OCI-LY1 (cell line): ENCODE results near the gene LIX1L.

Source experiments
- H2AFZ ChIP-seq: fragments of 200-600 bp; sonication (generic), shearing (Covaris generic); 2 replicates; pipeline ENCODE4 v1.6.0; 2014; ENCODE audit warnings: antibody characterized with exemption, mild to moderate bottlenecking, low read length
- H3F3A ChIP-seq: fragments of 200-600 bp; sonication (generic), shearing (Covaris generic); 2 replicates; pipeline ENCODE4 v1.6.0; 2014; ENCODE audit warnings: mild to moderate bottlenecking, antibody characterized with exemption, low read length, moderate library complexity; ENCODE audit not compliant: insufficient read depth
- H3K27ac ChIP-seq: fragments of 200-600 bp; sonication (generic); 2 replicates; pipeline ENCODE4 v1.5.1; 2014; ENCODE audit warnings: low read length, mixed run types, mild to moderate bottlenecking, low read depth; ENCODE audit not compliant: poor library complexity, severe bottlenecking
- H3K27me3 ChIP-seq: fragments of 200-600 bp; sonication (generic); 2 replicates; pipeline ENCODE4 v1.6.0; 2014; ENCODE audit warnings: antibody characterized with exemption, mild to moderate bottlenecking, low read length, moderate library complexity; ENCODE audit not compliant: insufficient read depth
- H3K36me3 ChIP-seq: fragments of 200-600 bp; sonication (generic); 2 replicates; pipeline ENCODE4 v1.6.1; 2014; ENCODE audit warnings: mild to moderate bottlenecking, antibody characterized with exemption, low read length, moderate library complexity, mixed read lengths; ENCODE audit not compliant: insufficient read depth
- H3K4me1 ChIP-seq: fragments of 200-600 bp; sonication (generic); 2 replicates; pipeline ENCODE4 v1.5.1; 2014; ENCODE audit warnings: mild to moderate bottlenecking, low read length, moderate library complexity; ENCODE audit not compliant: insufficient read depth, severe bottlenecking
- H3K4me2 ChIP-seq: fragments of 200-600 bp; sonication (generic), shearing (Covaris generic); 2 replicates; pipeline ENCODE4 v1.6.1; 2014; ENCODE audit warnings: low read length
- H3K4me3 ChIP-seq: fragments of 200-600 bp; sonication (generic); 2 replicates; pipeline ENCODE4 v1.5.1; 2014; ENCODE audit warnings: low read length, low read depth, mild to moderate bottlenecking, mixed read lengths; ENCODE audit not compliant: poor library complexity, severe bottlenecking
- H3K79me2 ChIP-seq: fragments of 200-600 bp; shearing (Covaris generic); 2 replicates; pipeline ENCODE4 v1.6.1; 2016; ENCODE audit warnings: mixed run types, low read length, mixed read lengths; ENCODE audit not compliant: insufficient read depth
- H3K9ac ChIP-seq: fragments of 200-600 bp; sonication (generic), shearing (Covaris generic); 2 replicates; pipeline ENCODE4 v1.6.1; 2014; ENCODE audit warnings: mild to moderate bottlenecking, low read length, mixed read lengths
- H3K9me2 ChIP-seq: fragments of 200-600 bp; sonication (generic), shearing (Covaris generic); 2 replicates; pipeline ENCODE4 v1.6.1; 2014; ENCODE audit warnings: low read depth, mild to moderate bottlenecking, low read length, mixed read lengths
- H3K9me3 ChIP-seq: fragments of 200-600 bp; shearing (Covaris generic); 2 replicates; pipeline ENCODE4 v1.6.1; 2014; ENCODE audit warnings: low read length, mixed read lengths
- H4K20me1 ChIP-seq: fragments of 200-600 bp; sonication (generic), shearing (Covaris generic); 2 replicates; pipeline ENCODE4 v1.6.0; 2016; ENCODE audit warnings: mild to moderate bottlenecking, low read length; ENCODE audit not compliant: insufficient read depth
- CTCF ChIP-seq: fragments of 200-600 bp; sonication (generic), shearing (Covaris generic); IDR thresholded peaks from 2 replicates; pipeline ENCODE4 v1.5.1; 2017; ENCODE audit warnings: mild to moderate bottlenecking, antibody characterized with exemption, low read length, moderate library complexity, mixed read lengths
- EZH2 ChIP-seq: fragments of 200-600 bp; sonication (generic), shearing (Covaris generic); IDR thresholded peaks from 2 replicates; pipeline ENCODE4 v1.8.0; 2017; ENCODE audit warnings: borderline replicate concordance, mixed run types, mild to moderate bottlenecking, antibody characterized with exemption, low read length, moderate library complexity, mixed read lengths

The LIX1L gene

GRCh38 chr1:145995964-145996432, 38.2 kb upstream of the LIX1L start:
- no peaks in the 10 kb centered on the region for H3K27me3 ChIP-seq
- peaks cover 70% of the 10 kb centered on the region for H3K4me1 ChIP-seq
- no peaks in the 10 kb centered on the region for H3K9me3 ChIP-seq
- no peaks in the 10 kb centered on the region for H4K20me1 ChIP-seq
- H3K36me3 ChIP-seq: peaks cover 40% of the 10 kb centered on the region
- TF ChIP-seq CTCF (no peak), EZH2 (no peak)
- peak overlapping the region; percentile 89 for H3K4me2 ChIP-seq
- peak overlapping the region; percentile 98 for H3K27ac ChIP-seq
- peaks cover 27% of the 10 kb centered on the region for H3K79me2 ChIP-seq
- H3K9me2 ChIP-seq: no peaks in the 10 kb centered on the region
- peaks cover 32% of the 10 kb centered on the region for H3F3A ChIP-seq
- peak overlapping the region; percentile 99 for H3K4me3 ChIP-seq
- no peak overlapping the region for H2AFZ ChIP-seq
- H3K9ac ChIP-seq: peak overlapping the region; percentile 98

DNA sequence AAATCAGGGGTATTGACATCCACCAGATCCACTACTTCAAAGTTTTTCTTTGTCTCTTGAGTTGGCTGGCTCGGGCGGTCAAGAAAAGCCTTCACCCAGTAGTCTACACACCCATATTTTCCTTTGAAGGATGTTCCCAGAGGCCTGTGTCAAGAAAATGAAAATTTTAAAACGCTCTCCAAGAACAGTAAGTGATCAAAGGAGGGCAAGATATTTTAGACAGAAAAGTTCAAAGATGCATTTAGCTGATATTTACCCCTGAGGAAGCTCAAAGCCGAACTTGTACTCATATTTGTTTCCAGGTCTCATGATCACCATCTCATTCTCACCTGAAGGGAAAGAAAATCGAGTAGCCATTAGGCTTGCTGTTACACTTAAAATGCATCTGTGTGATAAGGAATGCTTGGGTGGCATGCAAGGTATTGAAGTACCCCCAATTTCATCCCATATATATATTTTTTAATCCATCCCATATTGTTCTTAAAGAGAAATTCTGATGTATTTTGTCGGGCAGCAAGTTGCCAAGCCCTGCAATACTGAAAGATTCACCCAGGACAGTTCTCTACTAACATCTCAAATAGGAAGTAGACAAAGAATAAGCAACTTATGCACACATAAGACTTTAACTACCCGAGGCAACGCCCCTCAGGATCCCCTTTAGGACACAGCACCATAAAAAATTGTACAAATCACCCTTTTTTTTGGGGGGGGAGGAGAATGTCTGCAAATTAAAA, 37.5 kb upstream of the LIX1L start:
- Histone ChIP-seq H3K4me1 (peaks cover 67% of the 10 kb centered on the region), H3K4me3 (peak overlapping the region; percentile 99), H3K9ac (peak overlapping the region; percentile 98), H3F3A (peaks cover 34% of the 10 kb centered on the region), H3K4me2 (peak overlapping the region; percentile 89), H3K9me2 (no peaks in the 10 kb centered on the region), H3K9me3 (no peaks in the 10 kb centered on the region), H3K36me3 (peaks cover 40% of the 10 kb centered on the region), H2AFZ (no peak overlapping the region), H4K20me1 (no peaks in the 10 kb centered on the region), H3K79me2 (peaks cover 27% of the 10 kb centered on the region), H3K27ac (peak overlapping the region; percentile 98), H3K27me3 (no peaks in the 10 kb centered on the region)
- TF ChIP-seq CTCF (no peak), EZH2 (no peak)

GRCh38 chr1:145994391-145995120, 36.7 kb upstream of the LIX1L start:
- Histone ChIP-seq H3F3A (peaks cover 34% of the 10 kb centered on the region), H3K27ac (peak overlapping the region; percentile 98), H3K4me1 (peaks cover 59% of the 10 kb centered on the region), H3K27me3 (no peaks in the 10 kb centered on the region), H3K4me3 (peak overlapping the region; percentile 99), H4K20me1 (no peaks in the 10 kb centered on the region), H3K9me2 (no peaks in the 10 kb centered on the region), H3K36me3 (peaks cover 40% of the 10 kb centered on the region), H3K4me2 (peak overlapping the region; percentile 89), H3K9me3 (no peaks in the 10 kb centered on the region), H3K79me2 (peaks cover 27% of the 10 kb centered on the region), H2AFZ (no peak overlapping the region), H3K9ac (peak overlapping the region; percentile 98)
- TF ChIP-seq EZH2 (no peak), CTCF (no peak)
